BE2C (cell line): Measurements from ENCODE around the gene CAPRIN1. TPM values are rescaled to one million over a fixed set of nuclear protein-coding genes. Genes with fewer than 3 reads are reported as not detected.

ENCODE experiments used
- DNase-seq: peaks from one replicate; pipeline ENCODE4 v3.0.0-alpha.2; 2020
- H3K27me3 ChIP-seq: fragments of 250-450 bp; sonication (Bioruptor Pico); 2 replicates; pipeline ENCODE4 v1.5.1; 2020; ENCODE audit warnings: mild to moderate bottlenecking
- H3K36me3 ChIP-seq: fragments of 250-450 bp; sonication (Bioruptor Pico); 2 replicates; pipeline ENCODE4 v1.5.1; 2020; ENCODE audit warnings: mild to moderate bottlenecking
- H3K4me1 ChIP-seq: fragments of 250-450 bp; sonication (Bioruptor Pico); 2 replicates; pipeline ENCODE4 v1.5.1; 2020
- H3K4me3 ChIP-seq: 2 replicates; pipeline ENCODE4 v1.5.1; 2011; ENCODE audit warnings: low read depth, low read length
- H3K9me3 ChIP-seq: fragments of 250-450 bp; sonication (Bioruptor Pico); 2 replicates; pipeline ENCODE4 v1.5.1; 2020
- polyA plus RNA-seq: library from polyadenylated mRNA; unstranded; fragments of >200 nt; gene quantifications from one replicate; pipeline ENCODE4 v1.2.1, GENCODE V29; 2012; ENCODE audit warnings: low read depth, missing spikeins; ENCODE audit not compliant: insufficient read length, insufficient read depth
- TF ChIP-seq, protein P1 (sequence below): IDR thresholded peaks from 2 replicates; pipeline ENCODE4 v1.5.1; 2012; ENCODE audit warnings: mild to moderate bottlenecking, low read depth, low read length

The CAPRIN1 gene, protein sequence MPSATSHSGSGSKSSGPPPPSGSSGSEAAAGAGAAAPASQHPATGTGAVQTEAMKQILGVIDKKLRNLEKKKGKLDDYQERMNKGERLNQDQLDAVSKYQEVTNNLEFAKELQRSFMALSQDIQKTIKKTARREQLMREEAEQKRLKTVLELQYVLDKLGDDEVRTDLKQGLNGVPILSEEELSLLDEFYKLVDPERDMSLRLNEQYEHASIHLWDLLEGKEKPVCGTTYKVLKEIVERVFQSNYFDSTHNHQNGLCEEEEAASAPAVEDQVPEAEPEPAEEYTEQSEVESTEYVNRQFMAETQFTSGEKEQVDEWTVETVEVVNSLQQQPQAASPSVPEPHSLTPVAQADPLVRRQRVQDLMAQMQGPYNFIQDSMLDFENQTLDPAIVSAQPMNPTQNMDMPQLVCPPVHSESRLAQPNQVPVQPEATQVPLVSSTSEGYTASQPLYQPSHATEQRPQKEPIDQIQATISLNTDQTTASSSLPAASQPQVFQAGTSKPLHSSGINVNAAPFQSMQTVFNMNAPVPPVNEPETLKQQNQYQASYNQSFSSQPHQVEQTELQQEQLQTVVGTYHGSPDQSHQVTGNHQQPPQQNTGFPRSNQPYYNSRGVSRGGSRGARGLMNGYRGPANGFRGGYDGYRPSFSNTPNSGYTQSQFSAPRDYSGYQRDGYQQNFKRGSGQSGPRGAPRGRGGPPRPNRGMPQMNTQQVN
- polyA plus RNA-seq = 77.7 TPM

DNA sequence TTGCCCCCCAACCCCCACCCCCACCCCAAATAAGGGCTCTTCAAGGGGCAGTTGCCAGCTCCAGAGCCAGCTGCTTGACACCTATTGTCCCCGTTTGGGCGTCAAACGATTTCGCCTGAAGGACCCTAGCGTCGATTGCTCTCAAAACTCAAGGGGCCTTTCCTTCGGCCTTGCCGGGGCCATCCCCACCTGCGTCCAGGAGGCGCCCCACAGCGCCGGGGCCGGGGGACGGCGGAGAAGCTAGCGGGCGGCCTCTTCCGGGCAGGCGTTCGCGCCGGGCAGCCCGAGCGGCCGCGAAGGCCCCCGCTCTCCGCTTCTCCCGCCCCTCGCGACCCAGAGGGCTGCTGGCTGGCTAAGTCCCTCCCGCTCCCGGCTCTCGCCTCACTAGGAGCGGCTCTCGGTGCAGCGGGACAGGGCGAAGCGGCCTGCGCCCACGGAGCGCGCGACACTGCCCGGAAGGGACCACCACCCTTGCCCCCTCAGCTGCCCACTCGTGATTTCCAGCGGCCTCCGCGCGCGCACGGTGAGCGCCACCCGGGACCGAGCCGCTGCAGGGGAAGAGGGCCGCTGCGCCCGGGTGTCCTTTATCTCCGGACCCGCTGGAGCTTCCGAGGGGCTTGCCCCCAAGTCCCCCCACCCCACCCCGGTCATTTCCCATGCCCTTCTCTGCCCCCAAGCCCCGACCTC, at the start of gene CAPRIN1:
Gene CAPRIN1, plus strand, starts transcription at position 383 of the 687 bp plus-strand sequence. CDS start 690 bp downstream, outside the sequence.
- Histone ChIP-seq H3K36me3 (peaks cover 15% of the 10 kb centered on the region), H3K27me3 (no peaks in the 10 kb centered on the region), H3K9me3 (no peaks in the 10 kb centered on the region), H3K4me1 (no peaks in the 10 kb centered on the region), H3K4me3 (peak within 1 kb of the TSS; percentile 86)
- TF ChIP-seq, protein P1, sequence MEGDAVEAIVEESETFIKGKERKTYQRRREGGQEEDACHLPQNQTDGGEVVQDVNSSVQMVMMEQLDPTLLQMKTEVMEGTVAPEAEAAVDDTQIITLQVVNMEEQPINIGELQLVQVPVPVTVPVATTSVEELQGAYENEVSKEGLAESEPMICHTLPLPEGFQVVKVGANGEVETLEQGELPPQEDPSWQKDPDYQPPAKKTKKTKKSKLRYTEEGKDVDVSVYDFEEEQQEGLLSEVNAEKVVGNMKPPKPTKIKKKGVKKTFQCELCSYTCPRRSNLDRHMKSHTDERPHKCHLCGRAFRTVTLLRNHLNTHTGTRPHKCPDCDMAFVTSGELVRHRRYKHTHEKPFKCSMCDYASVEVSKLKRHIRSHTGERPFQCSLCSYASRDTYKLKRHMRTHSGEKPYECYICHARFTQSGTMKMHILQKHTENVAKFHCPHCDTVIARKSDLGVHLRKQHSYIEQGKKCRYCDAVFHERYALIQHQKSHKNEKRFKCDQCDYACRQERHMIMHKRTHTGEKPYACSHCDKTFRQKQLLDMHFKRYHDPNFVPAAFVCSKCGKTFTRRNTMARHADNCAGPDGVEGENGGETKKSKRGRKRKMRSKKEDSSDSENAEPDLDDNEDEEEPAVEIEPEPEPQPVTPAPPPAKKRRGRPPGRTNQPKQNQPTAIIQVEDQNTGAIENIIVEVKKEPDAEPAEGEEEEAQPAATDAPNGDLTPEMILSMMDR = no peak
- peak; percentile 88 for DNase-seq

DNA sequence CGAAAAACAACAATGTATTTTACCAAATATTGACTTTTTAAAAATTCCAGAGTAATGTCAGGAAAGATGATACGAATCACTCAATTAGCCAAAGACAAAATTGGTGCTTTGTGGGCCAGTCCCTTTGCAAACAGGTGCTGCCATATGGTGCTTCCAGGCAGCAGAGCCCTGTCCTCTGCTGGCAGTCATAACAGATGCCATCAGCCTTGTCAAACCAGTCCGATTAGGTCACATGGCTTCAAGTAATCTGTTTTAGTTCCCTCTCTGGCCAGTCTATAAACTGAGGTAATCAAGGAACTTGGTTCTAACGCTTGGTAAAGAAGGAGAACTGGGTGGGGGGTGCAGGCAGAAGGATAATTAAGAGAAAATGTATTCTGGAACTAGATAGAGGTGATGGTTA, 49.1 kb upstream of the CAPRIN1 start:
- DNase-seq = no peak
- TF ChIP-seq, protein P1 = no peak

DNA sequence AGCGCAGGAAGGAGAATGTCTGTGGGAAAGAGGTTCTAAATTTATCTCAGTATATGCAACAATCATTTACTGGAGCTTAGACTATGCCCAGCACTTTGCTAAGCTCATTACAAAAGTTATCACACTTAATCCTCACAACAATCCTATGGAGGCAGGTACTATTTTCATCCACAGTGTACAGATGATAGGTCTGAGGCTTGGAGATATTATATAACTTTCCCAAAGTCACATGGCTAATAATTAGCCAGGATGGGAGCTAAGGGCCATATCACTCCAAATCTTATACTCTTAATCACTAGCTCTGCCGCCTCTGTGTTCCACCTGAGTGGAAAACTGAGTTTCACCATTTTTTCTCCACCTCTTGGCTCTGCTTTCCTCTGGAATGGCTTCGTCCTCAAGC, 47.3 kb upstream of the CAPRIN1 start:
- no peak overlapping the region for H3K4me3 ChIP-seq
- DNase-seq = no peak
- H3K4me1 ChIP-seq = no peaks in the 10 kb centered on the region
- no peaks in the 10 kb centered on the region for H3K27me3 ChIP-seq
- H3K36me3 ChIP-seq = no peaks in the 10 kb centered on the region
- TF ChIP-seq, protein P1 = no peak
- no peaks in the 10 kb centered on the region for H3K9me3 ChIP-seq

More for the DNA sequence above, 49.1 kb upstream of the CAPRIN1 start:
- Histone ChIP-seq H3K4me3 (no peak overlapping the region), H3K9me3 (no peaks in the 10 kb centered on the region), H3K36me3 (no peaks in the 10 kb centered on the region), H3K4me1 (no peaks in the 10 kb centered on the region), H3K27me3 (no peaks in the 10 kb centered on the region)

GRCh38 chr11:34006876-34007275, 44.7 kb upstream of the CAPRIN1 start:
- H3K9me3 ChIP-seq = no peaks in the 10 kb centered on the region
- no peak for DNase-seq
- H3K27me3 ChIP-seq = no peaks in the 10 kb centered on the region
- TF ChIP-seq, protein P1 = no peak
- H3K4me3 ChIP-seq = no peak overlapping the region
- no peaks in the 10 kb centered on the region for H3K36me3 ChIP-seq
- H3K4me1 ChIP-seq = no peaks in the 10 kb centered on the region

GRCh38 chr11:34012734-34013133, 38.8 kb upstream of the CAPRIN1 start:
- no peaks in the 10 kb centered on the region for H3K4me1 ChIP-seq
- no peak overlapping the region for H3K4me3 ChIP-seq
- H3K36me3 ChIP-seq = no peaks in the 10 kb centered on the region
- H3K27me3 ChIP-seq = no peaks in the 10 kb centered on the region
- H3K9me3 ChIP-seq = no peaks in the 10 kb centered on the region
- DNase-seq = no peak
- TF ChIP-seq, protein P1 = no peak
